Activated gamma-delta T cell treated with Interleukin-2 at 50 U/mL for 16 hours (primary cell): ENCODE results near the gene SLC13A1.
"Not testable (repeated sequence)": the region's sequence is repeated elsewhere in the genome, so short reads cannot be mapped to it uniquely, and the experiment has no call there.

Source experiments
- DNase-seq: peaks from one replicate; pipeline ENCODE4 v3.0.0-alpha.2; 2020

The SLC13A1 gene

GRCh38 chr7:123122916-123123315 lies 76.9 kb downstream of the SLC13A1 start:
- DNase-seq: no peak

GRCh38 chr7:123120286-123120685 lies 79.5 kb downstream of the SLC13A1 start:
- DNase-seq: no peak

- DNase-seq: no peak
Measured at GRCh38 chr7:123115331-123115730, 84.4 kb downstream of the SLC13A1 start.

- DNase-seq: no peak
Measured at GRCh38 chr7:123114288-123114687, 85.5 kb downstream of the SLC13A1 start.

GRCh38 chr7:123112833-123113232 lies 86.9 kb downstream of the SLC13A1 start:
- no peak for DNase-seq

- no peak for DNase-seq
Measured at GRCh38 chr7:123099712-123100111, 100.1 kb downstream of the SLC13A1 start.

- DNase-seq: no peak
Measured at GRCh38 chr7:123096976-123097375, 102.8 kb downstream of the SLC13A1 start.

- no peak for DNase-seq
Measured at GRCh38 chr7:123096434-123096833, 103.3 kb downstream of the SLC13A1 start.

- no peak for DNase-seq
Measured at GRCh38 chr7:123090456-123090855, 109.3 kb downstream of the SLC13A1 start.

- DNase-seq: not testable (repeated sequence)
Measured at GRCh38 chr7:123086910-123087309, 112.9 kb downstream of the SLC13A1 start.

- DNase-seq: not testable (repeated sequence)
Measured at GRCh38 chr7:123084861-123085260, 114.9 kb downstream of the SLC13A1 start.

- DNase-seq: no peak
Measured at GRCh38 chr7:123079021-123079420, 120.7 kb downstream of the SLC13A1 start.

GRCh38 chr7:123075838-123076467 lies 123.8 kb downstream of the SLC13A1 start:
- no peak for DNase-seq

GRCh38 chr7:123070702-123071286 lies 129.0 kb downstream of the SLC13A1 start:
- no peak for DNase-seq

- DNase-seq: no peak
Measured at GRCh38 chr7:123067814-123068213, 132.0 kb downstream of the SLC13A1 start.
